Stimulated activated CD4-positive, alpha-beta T cell treated with anti-CD3 and anti-CD28 coated beads, Interleukin-4, amount 100 ng/mL, for 48 hours (primary cell): ENCODE measurements around the gene DNTTIP2.
"Not testable (repeated sequence)": the region's sequence is repeated elsewhere in the genome, so short reads cannot be mapped to it uniquely, and the experiment has no call there.

Experiments
- DNase-seq, 2 donors: peaks; one replicate each; pipeline ENCODE4 v3.0.0-alpha.2; 2020; ENCODE audit warnings: low read depth in 2 of 2

DNTTIP2 gene

GRCh38 chr1:93840956-93841482, 38.0 kb downstream of the DNTTIP2 start:
- DNase-seq, result no peak

- no peak for DNase-seq
Measured at GRCh38 chr1:93839753-93840152, 39.3 kb downstream of the DNTTIP2 start.

DNA sequence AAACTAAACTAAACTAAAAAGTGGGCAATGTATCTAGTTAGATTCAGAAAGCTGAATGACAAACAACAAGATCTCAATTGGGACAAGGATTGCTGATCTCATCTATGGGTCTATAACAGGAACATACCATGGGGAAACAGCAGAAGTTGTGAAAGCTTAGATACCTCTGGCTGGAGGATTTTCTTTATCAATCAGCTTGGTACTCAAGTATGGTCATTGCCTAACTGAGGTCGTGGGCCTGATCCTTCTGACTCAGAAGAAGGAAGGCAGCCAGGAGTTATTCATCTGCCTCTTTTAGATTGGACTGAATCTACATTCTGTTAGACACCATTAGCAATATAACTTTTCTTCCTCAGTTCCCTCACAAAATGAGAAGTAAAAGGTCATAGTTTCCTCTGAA, 39.7 kb downstream of the DNTTIP2 start:
- DNase-seq, result no peak

GRCh38 chr1:93837961-93838360, 41.0 kb downstream of the DNTTIP2 start:
- DNase-seq, result no peak

- DNase-seq, result not testable (repeated sequence)
Measured at GRCh38 chr1:93833293-93833692, 45.7 kb downstream of the DNTTIP2 start.

DNA sequence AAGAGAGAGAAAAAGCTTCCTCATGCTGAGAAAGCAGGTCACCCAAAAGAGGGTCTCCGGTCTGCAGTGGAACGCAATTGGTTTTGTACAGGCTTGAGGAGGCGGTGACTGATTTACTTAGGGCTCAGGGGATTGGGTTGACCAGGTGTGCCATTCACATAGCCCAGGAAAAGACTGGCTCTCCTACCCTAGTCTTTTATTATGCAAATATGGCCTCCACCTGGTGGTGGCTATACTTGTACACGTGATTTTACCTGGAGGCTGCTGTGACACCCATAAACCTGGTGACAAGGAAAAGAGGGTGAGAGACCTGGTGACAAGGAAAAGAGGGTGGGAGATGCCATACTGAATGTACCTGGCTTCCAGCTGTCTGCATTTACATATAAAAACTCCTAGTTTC, 49.9 kb downstream of the DNTTIP2 start:
- no peak for DNase-seq

- DNase-seq, result no peak
Measured at GRCh38 chr1:93828367-93828755, 50.6 kb downstream of the DNTTIP2 start.

- no peak for DNase-seq
Measured at GRCh38 chr1:93827633-93828366, 51.2 kb downstream of the DNTTIP2 start.

DNA sequence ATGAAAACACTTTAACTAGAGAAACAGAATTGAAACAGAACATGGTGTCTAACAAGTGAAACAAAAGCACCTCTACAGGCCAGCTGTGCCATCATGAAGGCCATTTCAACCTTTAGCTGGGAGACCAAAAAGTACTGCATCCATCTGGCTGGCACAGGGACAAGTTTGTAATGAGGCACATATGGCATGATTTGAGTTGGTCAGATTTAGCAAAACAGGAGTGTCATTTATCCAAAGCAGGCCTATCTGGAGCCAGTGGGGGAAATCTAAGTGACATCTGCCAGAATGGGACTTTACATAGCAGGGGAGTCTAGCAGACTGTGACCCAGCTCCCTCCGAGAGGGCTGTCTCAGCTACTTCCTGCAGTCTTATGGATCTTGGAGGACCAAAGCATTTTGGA, 51.9 kb downstream of the DNTTIP2 start:
- DNase-seq, result no peak

GRCh38 chr1:93824834-93825233, 54.2 kb downstream of the DNTTIP2 start:
- DNase-seq, result no peak

DNA sequence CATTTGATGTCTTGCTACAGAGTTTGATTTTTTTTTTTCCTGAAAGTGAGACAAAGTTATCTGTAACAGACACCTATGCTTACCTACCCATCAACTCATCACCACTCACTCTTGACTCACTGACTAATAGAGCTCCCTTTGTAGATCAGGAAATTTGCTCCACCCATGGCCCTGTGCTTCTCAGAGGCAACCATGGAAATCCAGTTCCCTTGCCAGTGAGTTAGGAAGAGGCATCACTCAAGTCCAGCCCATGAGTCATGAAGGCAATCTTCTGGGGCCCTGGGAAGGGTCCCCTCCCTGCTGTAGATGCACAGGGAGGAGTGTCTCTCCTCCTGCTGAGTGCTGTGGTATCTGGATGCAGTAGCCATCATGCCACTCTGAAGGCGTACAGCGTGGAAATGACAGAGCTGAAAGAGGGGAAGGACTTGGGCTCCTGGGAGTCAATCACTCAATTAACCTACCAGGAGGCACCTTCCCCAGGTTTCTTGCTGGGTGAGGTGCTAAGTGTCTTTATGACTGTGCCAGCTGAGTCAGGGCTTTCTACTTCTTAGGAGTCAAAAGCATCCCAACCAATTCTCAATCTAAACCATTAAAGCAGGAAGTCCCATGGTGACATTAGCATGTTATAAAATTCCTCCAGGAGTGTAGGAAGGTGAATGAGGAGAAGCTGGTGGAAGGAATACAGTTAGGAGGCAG, 56.1 kb downstream of the DNTTIP2 start:
- no peak for DNase-seq

- DNase-seq, result no peak
Measured at GRCh38 chr1:93821423-93822144, 57.4 kb downstream of the DNTTIP2 start.

DNA sequence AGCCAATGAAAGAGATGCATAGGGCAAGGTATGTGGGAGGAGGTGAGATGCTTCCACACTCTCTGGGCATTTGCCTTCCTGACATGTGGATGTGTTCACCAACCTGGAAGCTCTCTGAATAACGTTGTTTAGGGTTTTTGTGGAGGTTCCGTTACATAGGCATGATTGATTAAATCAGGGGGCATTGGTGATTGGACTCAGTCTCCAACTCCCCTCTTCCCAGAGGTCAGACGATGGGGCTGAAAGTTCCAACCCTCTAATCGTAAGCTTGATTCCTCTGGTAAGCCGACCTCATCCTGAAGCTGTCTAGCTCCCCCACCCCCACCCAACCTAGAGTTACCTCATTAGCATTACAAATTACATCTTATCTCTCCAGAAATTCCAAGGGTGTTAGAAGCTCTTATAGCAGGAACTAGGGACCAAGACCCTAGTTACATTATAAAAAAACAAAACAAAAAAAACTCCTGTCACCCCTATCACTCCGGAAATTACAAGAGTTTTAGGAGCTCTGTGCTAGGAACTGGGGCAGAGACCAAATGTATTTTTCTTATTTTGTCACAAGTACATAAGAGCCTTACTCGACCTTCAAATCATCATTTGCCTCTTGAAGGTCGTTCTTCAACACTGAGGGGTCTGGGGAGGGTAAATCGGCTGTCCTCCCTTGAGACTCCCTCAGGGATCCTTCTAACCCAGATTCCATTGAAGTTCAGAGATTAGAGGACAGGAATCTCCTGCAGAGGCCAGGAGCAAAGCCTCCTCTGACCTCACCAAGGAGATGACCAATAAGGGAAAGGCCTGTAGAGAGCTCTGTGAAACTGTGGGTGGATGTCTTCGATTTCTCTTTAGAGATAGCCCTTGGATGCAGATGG, 58.2 kb downstream of the DNTTIP2 start:
- DNase-seq, result no peak

DNA sequence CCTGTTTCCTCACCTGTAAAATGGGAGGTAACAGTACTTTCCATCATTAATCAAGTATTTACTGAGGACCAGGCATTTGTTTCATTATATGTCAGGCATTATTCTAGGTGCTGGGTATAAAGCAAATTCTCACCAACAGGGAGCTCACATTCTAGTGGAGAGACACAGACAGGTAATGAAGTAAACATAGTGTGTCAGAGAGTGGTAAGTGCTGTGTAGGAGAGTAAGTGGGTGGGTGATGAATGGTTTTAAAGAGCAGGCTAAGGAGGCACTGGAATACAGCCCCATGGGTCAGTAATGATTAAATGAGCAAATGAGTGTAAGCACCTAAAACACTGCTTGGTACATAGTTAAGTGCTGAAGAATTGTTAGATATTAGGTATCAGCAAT, 60.4 kb downstream of the DNTTIP2 start:
- DNase-seq, result no peak

DNA sequence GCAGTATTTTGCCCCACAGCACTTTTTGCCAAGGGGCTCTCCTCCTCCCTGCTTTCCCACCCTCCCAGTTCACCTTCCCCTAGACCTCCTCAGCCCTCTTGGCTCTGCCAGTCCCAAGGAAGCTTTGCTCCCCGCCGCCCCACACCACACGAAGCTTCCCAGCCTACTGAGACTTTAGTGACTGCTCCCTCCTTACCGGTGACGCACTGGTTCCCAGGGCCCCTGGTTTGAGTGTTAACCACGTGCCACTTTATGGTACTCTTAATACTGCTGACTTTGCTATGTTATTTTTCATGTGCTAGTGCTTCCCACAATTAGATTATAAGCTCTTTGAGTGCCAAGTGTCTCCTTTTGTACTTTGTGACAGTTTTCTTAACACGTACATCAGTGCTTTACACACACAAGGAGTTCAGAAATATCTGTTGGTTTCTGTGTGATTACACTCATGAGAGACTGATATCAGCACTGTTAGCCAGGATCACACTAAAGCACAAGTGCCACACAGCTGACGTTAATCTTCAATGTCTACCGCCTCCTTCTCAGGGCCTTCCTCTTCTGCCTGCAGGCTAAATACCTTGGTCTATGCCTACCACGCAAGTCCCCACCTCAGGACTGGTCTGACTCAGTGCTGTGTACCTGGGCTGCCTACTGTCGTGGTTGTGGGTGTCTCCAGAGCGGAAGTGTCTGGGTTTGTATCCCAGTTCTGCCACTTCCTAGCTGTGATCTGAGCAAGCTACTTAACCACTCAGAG, 61.0 kb downstream of the DNTTIP2 start:
- DNase-seq, result peak in 1 of 2 donors; percentile 11

GRCh38 chr1:93816970-93817678, 61.9 kb downstream of the DNTTIP2 start:
- DNase-seq, result no peak
